SU-DHL-6 (cell line): ENCODE data around the gene PEX3.

Source experiments
- H2AFZ ChIP-seq: fragments of 200-600 bp; sonication (generic); 2 replicates; pipeline ENCODE4 v1.6.1; 2014; ENCODE audit warnings: low read depth, mild to moderate bottlenecking, moderate library complexity, mixed read lengths, antibody characterized with exemption, low read length; ENCODE audit not compliant: severe bottlenecking
- H3F3A ChIP-seq: fragments of 200-600 bp; shearing (Covaris generic); 2 replicates; pipeline ENCODE4 v1.6.0; 2016; ENCODE audit warnings: antibody characterized with exemption, mild to moderate bottlenecking; ENCODE audit not compliant: insufficient read depth
- H3K27ac ChIP-seq: fragments of 200-600 bp; sonication (generic); 2 replicates; pipeline ENCODE4 v1.5.1; 2016; ENCODE audit warnings: low read depth, mild to moderate bottlenecking, low read length, moderate library complexity, mixed read lengths
- H3K27me3 ChIP-seq: fragments of 200-600 bp; sonication (generic), shearing (Covaris generic); 2 replicates; pipeline ENCODE4 v1.6.0; 2014; ENCODE audit warnings: mild to moderate bottlenecking, low read length
- H3K36me3 ChIP-seq: fragments of 200-600 bp; sonication (generic); 2 replicates; pipeline ENCODE4 v1.6.1; 2014; ENCODE audit warnings: mild to moderate bottlenecking, low read length, mixed read lengths
- H3K4me2 ChIP-seq: fragments of 300-600, 200-600 bp; shearing (Covaris generic), sonication (generic); 2 replicates; pipeline ENCODE4 v1.6.0; 2014; ENCODE audit warnings: low read length, low read depth, mild to moderate bottlenecking; ENCODE audit not compliant: poor library complexity, severe bottlenecking
- H3K4me3 ChIP-seq: fragments of 200-600 bp; sonication (generic); 2 replicates; pipeline ENCODE4 v1.5.1; 2014; ENCODE audit warnings: antibody characterized with exemption, low read length, mild to moderate bottlenecking, mixed read lengths; ENCODE audit not compliant: insufficient read depth, poor library complexity, severe bottlenecking
- H3K79me2 ChIP-seq: fragments of 200-600 bp; sonication (generic); 2 replicates; pipeline ENCODE4 v1.6.1; 2014; ENCODE audit warnings: mild to moderate bottlenecking, low read length, moderate library complexity; ENCODE audit not compliant: insufficient read depth
- H3K9ac ChIP-seq: fragments of 200-600 bp; sonication (generic); 2 replicates; pipeline ENCODE4 v1.7.0; 2014; ENCODE audit warnings: mild to moderate bottlenecking, low read length
- H3K9me2 ChIP-seq: fragments of 200-600 bp; sonication (generic); replicated peaks from 2 replicates; pipeline ENCODE4 v1.6.1; 2014; ENCODE audit warnings: low read length; ENCODE audit not compliant: insufficient read depth
- H3K9me3 ChIP-seq: fragments of 200-600 bp; sonication (generic); 2 replicates; pipeline ENCODE4 v1.6.1; 2014; ENCODE audit warnings: low read length, mixed read lengths; ENCODE audit not compliant: insufficient read depth
- H4K20me1 ChIP-seq: fragments of 200-600 bp; sonication (generic); 2 replicates; pipeline ENCODE4 v1.6.1; 2014; ENCODE audit warnings: low read depth, mild to moderate bottlenecking, antibody characterized with exemption, low read length, moderate library complexity, mixed read lengths
- EZH2phosphoT487 ChIP-seq: fragments of 200-600 bp; sonication (generic), shearing (Covaris generic); conservative IDR thresholded peaks from 2 replicates; pipeline ENCODE4 v1.6.1; 2018; ENCODE audit warnings: mild to moderate bottlenecking, antibody characterized with exemption, low read length, moderate library complexity, mixed read lengths
- TF ChIP-seq, protein P1 (sequence below): fragments of 200-600 bp; sonication (generic); IDR thresholded peaks from one replicate; pipeline ENCODE4 v1.5.1; 2017; ENCODE audit warnings: antibody characterized with exemption, mild to moderate bottlenecking, low read length, moderate library complexity; ENCODE audit not compliant: insufficient read depth, poor library complexity, severe bottlenecking

PEX3 gene

GRCh38 chr6:143496974-143497373 is 46.4 kb downstream of the PEX3 start:
- Histone ChIP-seq H3K27me3 (no peaks in the 10 kb centered on the region), H4K20me1 (no peaks in the 10 kb centered on the region), H3K36me3 (no peaks in the 10 kb centered on the region), H3K27ac (no peak overlapping the region), H3K9me3 (no peaks in the 10 kb centered on the region), H3K9me2 (no peaks in the 10 kb centered on the region), H3K4me3 (no peak overlapping the region), H3K9ac (no peak overlapping the region), H2AFZ (no peak overlapping the region), H3K4me2 (no peak overlapping the region), H3K79me2 (no peaks in the 10 kb centered on the region), H3F3A (no peaks in the 10 kb centered on the region)
- no peak for TF ChIP-seq EZH2phosphoT487
- TF ChIP-seq, protein P1, sequence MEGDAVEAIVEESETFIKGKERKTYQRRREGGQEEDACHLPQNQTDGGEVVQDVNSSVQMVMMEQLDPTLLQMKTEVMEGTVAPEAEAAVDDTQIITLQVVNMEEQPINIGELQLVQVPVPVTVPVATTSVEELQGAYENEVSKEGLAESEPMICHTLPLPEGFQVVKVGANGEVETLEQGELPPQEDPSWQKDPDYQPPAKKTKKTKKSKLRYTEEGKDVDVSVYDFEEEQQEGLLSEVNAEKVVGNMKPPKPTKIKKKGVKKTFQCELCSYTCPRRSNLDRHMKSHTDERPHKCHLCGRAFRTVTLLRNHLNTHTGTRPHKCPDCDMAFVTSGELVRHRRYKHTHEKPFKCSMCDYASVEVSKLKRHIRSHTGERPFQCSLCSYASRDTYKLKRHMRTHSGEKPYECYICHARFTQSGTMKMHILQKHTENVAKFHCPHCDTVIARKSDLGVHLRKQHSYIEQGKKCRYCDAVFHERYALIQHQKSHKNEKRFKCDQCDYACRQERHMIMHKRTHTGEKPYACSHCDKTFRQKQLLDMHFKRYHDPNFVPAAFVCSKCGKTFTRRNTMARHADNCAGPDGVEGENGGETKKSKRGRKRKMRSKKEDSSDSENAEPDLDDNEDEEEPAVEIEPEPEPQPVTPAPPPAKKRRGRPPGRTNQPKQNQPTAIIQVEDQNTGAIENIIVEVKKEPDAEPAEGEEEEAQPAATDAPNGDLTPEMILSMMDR = no peak

DNA sequence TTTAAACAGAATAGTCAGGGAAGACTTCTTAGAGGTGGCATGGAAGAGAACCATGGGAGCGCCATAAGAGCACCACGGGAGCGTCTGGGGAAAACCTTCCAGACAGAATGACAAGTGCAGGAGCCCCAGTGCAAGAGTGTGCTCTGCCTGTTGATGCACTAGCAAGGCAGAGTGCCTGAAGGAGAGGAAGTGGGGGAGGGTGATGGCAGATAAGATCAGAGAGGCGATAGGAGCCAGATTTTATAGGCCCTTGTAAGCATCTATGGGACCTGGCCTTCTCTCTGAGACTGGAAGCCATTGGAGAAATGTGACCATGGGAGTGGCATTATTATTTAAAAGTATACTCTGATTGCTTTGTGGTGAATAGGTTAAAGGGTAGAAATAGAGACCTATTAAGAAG is 47.8 kb downstream of the PEX3 start:
- no peak overlapping the region for H3K27ac ChIP-seq
- no peaks in the 10 kb centered on the region for H3K27me3 ChIP-seq
- no peaks in the 10 kb centered on the region for H3F3A ChIP-seq
- H3K9me3 ChIP-seq = no peaks in the 10 kb centered on the region
- no peaks in the 10 kb centered on the region for H3K79me2 ChIP-seq
- H3K9me2 ChIP-seq = no peaks in the 10 kb centered on the region
- H3K9ac ChIP-seq = no peak overlapping the region
- H2AFZ ChIP-seq = no peak overlapping the region
- H3K4me2 ChIP-seq = no peak overlapping the region
- TF ChIP-seq, protein P1 = no peak
- TF ChIP-seq EZH2phosphoT487 = no peak
- H3K36me3 ChIP-seq = no peaks in the 10 kb centered on the region
- no peaks in the 10 kb centered on the region for H4K20me1 ChIP-seq
- H3K4me3 ChIP-seq = no peak overlapping the region

DNA sequence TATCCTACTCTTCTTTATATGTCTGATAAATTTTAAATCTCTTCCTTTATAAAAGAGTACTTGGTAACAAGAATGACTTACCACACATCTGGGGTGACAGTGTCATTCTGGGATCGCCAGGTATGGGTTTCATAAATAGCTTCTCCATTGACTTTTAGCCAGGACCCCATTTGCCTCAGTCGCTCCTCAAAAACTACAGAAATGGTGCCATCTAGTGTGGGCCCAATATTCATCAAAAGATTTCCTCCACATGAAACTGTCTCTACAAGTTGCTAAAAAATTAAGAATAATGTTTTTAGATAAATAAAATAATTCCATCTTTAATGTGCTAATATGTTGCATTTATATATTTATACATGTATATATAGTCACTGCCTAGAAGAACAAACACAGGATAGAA is 51.2 kb downstream of the PEX3 start:
- no peak overlapping the region for H3K4me3 ChIP-seq
- H3K9ac ChIP-seq = no peak overlapping the region
- H3K36me3 ChIP-seq = no peaks in the 10 kb centered on the region
- no peak overlapping the region for H2AFZ ChIP-seq
- H3K9me3 ChIP-seq = no peaks in the 10 kb centered on the region
- no peaks in the 10 kb centered on the region for H3K9me2 ChIP-seq
- H3K27ac ChIP-seq = no peak overlapping the region
- H3K27me3 ChIP-seq = no peaks in the 10 kb centered on the region
- no peak for TF ChIP-seq EZH2phosphoT487
- TF ChIP-seq, protein P1 = peak; percentile 15
- no peaks in the 10 kb centered on the region for H4K20me1 ChIP-seq
- no peaks in the 10 kb centered on the region for H3F3A ChIP-seq
- H3K4me2 ChIP-seq = no peak overlapping the region
- H3K79me2 ChIP-seq = no peaks in the 10 kb centered on the region

- H3K79me2 ChIP-seq = no peaks in the 10 kb centered on the region
- H3K9me3 ChIP-seq = no peaks in the 10 kb centered on the region
- H3K36me3 ChIP-seq = no peaks in the 10 kb centered on the region
- H3K4me2 ChIP-seq = no peak overlapping the region
- no peaks in the 10 kb centered on the region for H3K9me2 ChIP-seq
- TF ChIP-seq, protein P1 = no peak
- no peak for TF ChIP-seq EZH2phosphoT487
- H3K9ac ChIP-seq = no peak overlapping the region
- H3K27ac ChIP-seq = no peak overlapping the region
- no peaks in the 10 kb centered on the region for H3F3A ChIP-seq
- no peak overlapping the region for H2AFZ ChIP-seq
- no peaks in the 10 kb centered on the region for H4K20me1 ChIP-seq
- H3K27me3 ChIP-seq = no peaks in the 10 kb centered on the region
- no peak overlapping the region for H3K4me3 ChIP-seq
Measured at GRCh38 chr6:143504369-143504768, 53.8 kb downstream of the PEX3 start.
